Forelimb muscle (tissue), 1 donor: ENCODE data around the gene GPSM1. TPM values are rescaled to one million over a fixed set of nuclear protein-coding genes. Genes with fewer than 3 reads are reported as not detected.

Experiments
- DNase-seq: peaks from one replicate; pipeline ENCODE4 v3.0.0-alpha.2; 2013; ENCODE audit warnings: low read depth
- polyA plus RNA-seq: library from polyadenylated mRNA; unstranded; fragments of 120-200 nt; gene quantifications from one replicate; pipeline ENCODE4 v1.2.1, GENCODE V29; 2013; ENCODE audit not compliant: insufficient read length

The GPSM1 gene
- polyA plus RNA-seq, 1 donor = 26.0 TPM

GRCh38 chr9:136375096-136375495, 47.8 kb downstream of the GPSM1 start:
- DNase-seq = no peak

- DNase-seq = no peak
Observed at GRCh38 chr9:136376457-136376856, 49.1 kb downstream of the GPSM1 start.

- DNase-seq = no peak
Observed at GRCh38 chr9:136377341-136378169, 50.2 kb downstream of the GPSM1 start.

GRCh38 chr9:136378170-136379002, 51.0 kb downstream of the GPSM1 start:
- no peak for DNase-seq

- DNase-seq = no peak
Observed at GRCh38 chr9:136379003-136379287, 51.6 kb downstream of the GPSM1 start.

GRCh38 chr9:136379401-136379800, 52.1 kb downstream of the GPSM1 start:
- no peak for DNase-seq

GRCh38 chr9:136379891-136380290, 52.6 kb downstream of the GPSM1 start:
- DNase-seq = no peak

GRCh38 chr9:136380381-136380780, 53.0 kb downstream of the GPSM1 start:
- DNase-seq = no peak

GRCh38 chr9:136381311-136381710, 54.0 kb downstream of the GPSM1 start:
- no peak for DNase-seq

GRCh38 chr9:136381966-136382513, 54.7 kb downstream of the GPSM1 start:
- no peak for DNase-seq

GRCh38 chr9:136383436-136383835, 56.1 kb downstream of the GPSM1 start:
- no peak for DNase-seq

- DNase-seq = no peak
Observed at GRCh38 chr9:136385015-136385414, 57.7 kb downstream of the GPSM1 start.

GRCh38 chr9:136386018-136386417, 58.7 kb downstream of the GPSM1 start:
- no peak for DNase-seq

- DNase-seq = no peak
Observed at GRCh38 chr9:136387217-136387616, 59.9 kb downstream of the GPSM1 start.

- no peak for DNase-seq
Observed at GRCh38 chr9:136389396-136389795, 62.1 kb downstream of the GPSM1 start.

- no peak for DNase-seq
Observed at GRCh38 chr9:136391737-136392537, 64.6 kb downstream of the GPSM1 start.

- no peak for DNase-seq
Observed at GRCh38 chr9:136392538-136393449, 65.5 kb downstream of the GPSM1 start.

- no peak for DNase-seq
Observed at GRCh38 chr9:136393531-136393930, 66.2 kb downstream of the GPSM1 start.

- DNase-seq = no peak
Observed at GRCh38 chr9:136394312-136395019, 67.1 kb downstream of the GPSM1 start.

GRCh38 chr9:136395020-136395340, 67.6 kb downstream of the GPSM1 start:
- DNase-seq = no peak
